Peyer's patch (tissue), 4 donors: ENCODE measurements around the gene SCARF2. TPM values are rescaled to one million over a fixed set of nuclear protein-coding genes. Genes with fewer than 3 reads are reported as not detected.
A peak's percentile ranks its signal among the peaks of the same experiment; 100 is the strongest.

ENCODE experiments used
- DNase-seq, 3 donors: peaks; one replicate each; pipeline ENCODE4 v3.0.0-alpha.2; 2017 to 2019
- H3K27ac ChIP-seq, 4 donors: fragments of 200-600 bp; sonication (generic); one replicate each; pipeline ENCODE4 v1.5.1; 2016 to 2019
- H3K27me3 ChIP-seq, 2 donors: fragments of 200-600 bp; sonication (generic); one replicate each; pipeline ENCODE4 v1.5.1; 2019
- H3K36me3 ChIP-seq, 3 donors: fragments of 200-600 bp; sonication (generic); one replicate each; pipeline ENCODE4 v1.5.1; 2016 to 2019
- H3K4me1 ChIP-seq, 4 donors: fragments of 200-600 bp; sonication (generic); one replicate each; pipeline ENCODE4 v1.5.1; 2016 to 2019
- H3K4me3 ChIP-seq, 4 donors: fragments of 200-600 bp; sonication (generic); 1 replicate in 3 of 4; 2 replicates in 1 of 4; pipeline ENCODE4 v1.5.1; 2016 to 2019; ENCODE audit warnings: mild to moderate bottlenecking in 1 of 4
- H3K9me3 ChIP-seq, 4 donors: fragments of 200-600 bp; sonication (generic); one replicate each; pipeline ENCODE4 v1.5.1; 2016 to 2019; ENCODE audit warnings: mild to moderate bottlenecking in 1 of 4
- CTCF ChIP-seq, 6 experiments: fragments of 450-650 bp in 4 of 6; fragments of 200-600 bp in 2 of 6; sonication (generic) in 1 of 6; IDR thresholded peaks; one replicate each; pipeline ENCODE4 v1.5.1; 2017 to 2019; ENCODE audit warnings: antibody characterized with exemption in 6 of 6, mild to moderate bottlenecking in 3 of 6, moderate library complexity in 1 of 6
- POLR2A ChIP-seq, 2 donors: fragments of 450-650 bp; IDR thresholded peaks; one replicate each; pipeline ENCODE4 v1.5.1; 2017; ENCODE audit warnings: antibody characterized with exemption in 2 of 2, mild to moderate bottlenecking in 2 of 2, moderate library complexity in 2 of 2
- total RNA-seq, 4 donors: library from RNA; depleted of rRNA; stranded (reverse); fragments of >200 nt; gene quantifications; one replicate each; pipeline ENCODE4 v1.1.0, GENCODE V29; 2016

SCARF2 gene
- total RNA-seq, 4 donors from 2014 or later, result 3.5 to 8.3 (median 5.2) TPM

DNA sequence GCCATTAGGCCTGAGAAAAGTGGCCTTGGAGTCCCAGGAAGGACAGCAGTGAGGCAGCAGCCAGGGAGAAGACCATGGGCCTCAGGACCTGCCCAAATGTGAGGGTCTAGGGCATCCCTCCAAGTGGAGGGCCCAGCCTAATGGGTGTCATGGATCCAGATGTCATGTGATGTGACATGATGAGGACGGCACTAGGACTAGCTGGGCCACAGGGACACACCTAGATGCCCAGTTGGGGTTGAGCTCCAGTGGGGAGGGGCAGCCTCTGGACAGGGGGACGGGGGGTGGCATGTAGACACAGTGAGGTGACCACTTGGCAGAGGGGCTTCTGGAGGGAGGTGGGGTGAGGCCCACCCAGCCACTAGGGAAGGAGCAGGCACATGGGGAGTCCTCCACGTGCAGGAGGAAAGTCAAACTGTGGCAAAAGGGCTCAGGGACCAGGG is 5.4 kb downstream of the SCARF2 start:
- DNase-seq, result peak in 2 of 3 donors; percentile 14 to 43
- H3K9me3 ChIP-seq, result no peaks in the 10 kb centered on the region
- peaks cover 0 to 19% of the 10 kb centered on the region in 2 donors for H3K27me3 ChIP-seq
- no peak overlapping the region for H3K27ac ChIP-seq
- no peaks in the 10 kb centered on the region for H3K36me3 ChIP-seq
- no peak overlapping the region for H3K4me3 ChIP-seq
- TF ChIP-seq POLR2A (IDR thresholded peaks at IDR 0.05) (no peak), CTCF (IDR thresholded peaks at IDR 0.05) (no peak)
- peaks cover 0 to 42% (median 29%) of the 10 kb centered on the region in 4 donors for H3K4me1 ChIP-seq

DNA sequence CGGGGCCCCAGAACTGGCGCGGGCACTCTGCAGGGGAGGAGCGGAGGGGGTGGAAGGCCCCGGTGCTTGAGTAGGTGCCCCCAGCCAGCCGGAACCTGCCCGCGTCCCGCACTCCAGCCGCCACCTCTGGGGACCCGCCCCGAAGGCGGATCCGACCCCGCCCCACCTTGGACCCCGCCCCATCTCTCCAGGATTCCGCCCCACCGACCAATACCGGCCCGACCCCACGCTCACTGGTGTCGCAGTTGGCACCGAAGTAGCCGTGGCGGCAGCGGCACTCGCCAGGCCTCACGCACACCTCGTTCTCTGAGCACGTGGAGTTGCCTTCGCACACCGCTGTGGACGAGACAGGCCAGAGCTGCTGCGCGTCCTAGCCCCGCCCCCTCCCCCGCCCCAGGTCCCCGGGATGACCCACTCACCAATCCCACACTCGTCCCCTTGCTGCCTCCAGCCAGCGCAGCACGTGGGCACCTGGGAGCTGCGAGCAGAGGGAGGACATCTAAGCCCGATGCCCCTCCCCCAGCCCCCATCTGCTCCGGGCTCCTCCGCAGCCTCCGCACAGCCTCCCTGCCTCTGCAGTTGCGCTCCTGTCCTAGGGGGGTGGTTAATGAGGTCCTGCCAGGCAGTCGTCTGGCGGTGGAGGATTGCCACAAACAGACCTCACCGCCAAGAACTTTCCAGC is 6.0 kb downstream of the SCARF2 start:
- Histone ChIP-seq H3K9me3 (no peaks in the 10 kb centered on the region), H3K27ac (no peak overlapping the region), H3K4me3 (peak overlapping the region in 3 of 4 donors; percentile 23 to 70 (median 45)), H3K36me3 (no peaks in the 10 kb centered on the region), H3K4me1 (peaks cover 0 to 36% (median 23%) of the 10 kb centered on the region in 4 donors), H3K27me3 (peaks cover 0 to 19% of the 10 kb centered on the region in 2 donors)
- TF ChIP-seq CTCF (IDR thresholded peaks at IDR 0.05), result no peak
- TF ChIP-seq POLR2A (IDR thresholded peaks at IDR 0.05), result no peak
- DNase-seq, result peak in 2 of 3 donors; percentile 42 to 47

- Histone ChIP-seq H3K4me3 (peak overlapping the region; percentile 2 to 70 (median 34)), H3K36me3 (no peaks in the 10 kb centered on the region), H3K27me3 (peaks cover 0 to 13% of the 10 kb centered on the region in 2 donors), H3K9me3 (no peaks in the 10 kb centered on the region), H3K4me1 (peaks cover 0 to 32% (median 21%) of the 10 kb centered on the region in 4 donors), H3K27ac (no peak overlapping the region)
- DNase-seq, result peak; percentile 32 to 69 (median 65)
- TF ChIP-seq CTCF (IDR thresholded peaks at IDR 0.05), result peak in 4 of 6 experiments; percentile 24 to 46 (median 44)
- TF ChIP-seq POLR2A (IDR thresholded peaks at IDR 0.05), result no peak
Observed at GRCh38 chr22:20430720-20431510, 6.7 kb downstream of the SCARF2 start.

DNA sequence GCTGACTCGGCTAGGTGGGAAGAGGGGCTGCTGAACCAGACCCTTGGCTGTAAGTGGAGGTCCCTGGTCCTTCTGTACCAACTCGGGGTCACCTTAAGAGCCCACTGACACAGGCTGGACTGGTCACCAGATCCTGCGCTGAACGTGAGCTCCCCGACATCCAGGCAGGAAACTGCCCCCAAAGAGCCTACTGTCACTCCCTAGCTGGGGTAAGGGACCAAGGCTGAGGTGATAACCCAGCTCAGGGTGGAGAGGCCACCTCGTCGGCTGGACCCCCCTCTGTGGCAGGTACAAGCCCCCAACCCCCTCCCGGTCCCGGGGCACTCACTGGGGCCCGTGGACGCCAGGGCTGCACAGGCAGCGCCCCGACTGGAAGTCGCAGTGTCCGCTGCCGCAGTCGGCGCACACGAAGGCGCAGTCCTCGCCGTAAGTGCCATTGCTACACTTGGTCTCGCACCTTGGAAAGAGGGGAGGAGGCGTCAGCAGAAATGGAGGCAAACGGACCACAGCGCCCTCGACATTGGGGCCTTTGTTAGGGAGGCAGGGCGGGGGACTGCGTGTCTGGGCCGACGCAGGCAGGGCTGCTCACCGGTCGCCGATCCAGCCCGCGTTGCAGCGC is 7.4 kb downstream of the SCARF2 start:
- H3K36me3 ChIP-seq, result no peaks in the 10 kb centered on the region
- peaks cover 0 to 35% (median 24%) of the 10 kb centered on the region in 4 donors for H3K4me1 ChIP-seq
- peak overlapping the region; percentile 23 to 70 (median 45) for H3K4me3 ChIP-seq
- peaks cover 0 to 13% of the 10 kb centered on the region in 2 donors for H3K27me3 ChIP-seq
- TF ChIP-seq CTCF (IDR thresholded peaks at IDR 0.05) (no peak), POLR2A (IDR thresholded peaks at IDR 0.05) (no peak)
- no peak overlapping the region for H3K27ac ChIP-seq
- DNase-seq, result peak in 2 of 3 donors; percentile 43 to 49
- H3K9me3 ChIP-seq, result no peaks in the 10 kb centered on the region
